Stimulated activated CD4-positive, alpha-beta T cell treated with anti-CD3 and anti-CD28 coated beads, Interleukin-4, amount 100 ng/mL, for 48 hours (primary cell): ENCODE measurements around the gene HS3ST3B1.

ENCODE experiments used
- DNase-seq, 2 donors: peaks; one replicate each; pipeline ENCODE4 v3.0.0-alpha.2; 2020; ENCODE audit warnings: low read depth in 2 of 2

The HS3ST3B1 gene

DNA sequence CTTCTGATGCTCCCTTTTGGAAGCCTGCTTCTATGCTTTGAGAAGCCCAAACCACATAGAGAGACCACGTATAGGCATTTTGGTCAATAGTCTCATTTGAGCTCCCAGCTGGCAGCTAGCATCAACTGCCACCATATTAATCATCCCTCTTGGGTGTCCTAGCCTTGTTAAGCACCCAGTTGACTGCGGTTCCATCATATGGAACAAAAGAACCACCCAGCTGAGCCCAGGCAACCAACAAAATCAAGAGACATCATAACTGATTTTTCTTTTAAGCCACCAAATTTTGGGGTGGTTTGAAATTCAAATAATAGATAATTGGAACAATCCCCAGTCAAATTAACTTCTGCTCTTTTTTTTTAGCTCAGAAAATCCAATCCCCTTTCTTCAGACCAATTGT lies 53.9 kb downstream of the HS3ST3B1 start:
- no peak for DNase-seq

DNA sequence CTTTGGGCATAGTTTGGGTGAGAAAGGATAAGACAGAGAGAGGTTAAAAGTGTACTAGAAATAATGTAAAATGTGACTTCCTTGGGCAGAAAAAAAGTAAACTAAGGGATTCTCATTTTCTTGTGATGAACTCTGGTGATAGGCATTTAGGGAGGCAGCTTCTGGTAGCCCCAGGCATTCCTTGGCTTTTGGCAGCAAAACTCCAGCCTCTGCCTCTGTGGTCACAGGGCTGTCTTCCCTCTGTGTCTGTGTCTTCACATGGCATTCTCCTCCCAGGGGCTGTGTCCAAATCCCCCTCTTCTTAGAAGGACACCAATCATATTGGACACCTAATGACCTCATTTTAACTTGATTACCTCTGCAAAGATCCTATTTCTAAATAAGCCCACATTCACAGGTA lies 54.7 kb downstream of the HS3ST3B1 start:
- DNase-seq, result no peak

DNA sequence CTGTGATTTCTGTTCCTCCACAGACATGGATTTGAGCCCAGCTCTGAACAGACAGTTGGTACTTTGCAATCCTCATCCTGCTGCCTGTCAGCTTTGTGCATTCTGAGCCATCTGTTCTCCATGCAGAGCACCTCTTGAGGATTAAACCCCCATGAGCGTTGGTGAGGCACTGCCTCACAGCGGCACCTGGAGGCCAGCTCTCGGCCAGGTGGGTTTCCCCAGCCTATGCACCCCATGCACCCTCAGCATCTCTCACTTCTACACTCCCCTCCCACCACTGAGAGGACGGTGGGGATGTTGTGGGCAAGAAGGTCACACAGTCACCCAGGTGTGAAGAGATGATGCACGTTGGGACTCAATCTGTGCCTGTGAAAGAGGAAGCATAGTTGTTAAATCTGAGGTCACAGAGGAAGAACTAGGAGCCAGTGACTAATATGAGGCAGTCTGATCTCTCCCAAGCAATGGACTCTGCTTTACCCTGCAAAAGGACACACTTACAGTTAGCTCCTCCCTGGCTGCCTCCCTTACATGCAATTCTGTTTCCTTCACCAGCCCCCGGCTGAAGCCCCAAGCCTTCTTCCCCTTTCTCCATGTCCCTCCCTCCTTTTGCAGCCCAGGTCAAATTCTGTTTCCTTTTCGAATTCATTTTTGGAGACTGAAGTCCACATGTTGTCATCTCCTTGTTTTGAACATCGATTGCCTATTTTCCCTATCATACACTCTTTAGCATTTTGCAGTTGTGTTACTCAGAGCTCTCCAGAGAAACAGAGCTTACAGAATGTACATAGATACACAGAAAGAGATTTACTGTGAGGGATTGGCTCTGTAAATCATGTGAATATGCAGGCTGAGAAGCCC lies 58.5 kb downstream of the HS3ST3B1 start:
- DNase-seq, result no peak

DNA sequence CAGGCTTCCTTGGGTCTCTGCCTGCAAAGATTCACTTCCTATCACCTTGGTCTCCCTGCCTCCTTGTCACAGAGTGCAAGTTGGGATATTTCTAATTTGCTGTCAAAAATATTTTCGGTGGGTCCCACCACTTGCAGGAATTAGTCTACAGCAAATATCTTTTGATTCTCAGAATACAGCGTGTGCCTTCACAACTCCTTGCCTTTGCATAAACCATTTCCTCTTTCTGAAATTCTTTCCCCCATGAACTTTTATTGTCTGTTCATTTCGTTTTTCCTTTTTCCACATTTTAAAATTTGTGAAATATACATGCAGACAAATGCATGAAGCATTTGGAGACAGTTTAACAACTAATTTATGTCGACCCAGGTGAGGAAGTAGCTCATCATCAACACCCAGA lies 60.0 kb downstream of the HS3ST3B1 start:
- DNase-seq, result no peak

DNA sequence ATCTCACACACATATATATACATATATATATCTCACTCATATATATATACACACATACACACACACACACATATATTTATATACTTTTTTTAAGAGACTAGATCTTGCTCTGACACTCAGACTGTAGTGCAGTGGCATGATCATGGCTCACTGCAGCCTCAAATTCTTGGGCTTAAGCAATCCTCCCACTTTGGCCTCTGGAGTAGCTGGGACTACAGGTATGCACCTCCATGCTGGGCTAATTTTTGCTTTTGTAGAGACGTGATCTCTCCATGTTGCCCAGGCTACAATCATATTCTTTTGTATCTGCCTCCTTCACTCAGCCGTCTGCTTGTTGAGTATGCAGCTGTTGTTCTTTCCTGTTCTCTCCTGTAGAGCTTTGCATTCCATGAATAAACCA lies 60.6 kb downstream of the HS3ST3B1 start:
- no peak for DNase-seq

DNA sequence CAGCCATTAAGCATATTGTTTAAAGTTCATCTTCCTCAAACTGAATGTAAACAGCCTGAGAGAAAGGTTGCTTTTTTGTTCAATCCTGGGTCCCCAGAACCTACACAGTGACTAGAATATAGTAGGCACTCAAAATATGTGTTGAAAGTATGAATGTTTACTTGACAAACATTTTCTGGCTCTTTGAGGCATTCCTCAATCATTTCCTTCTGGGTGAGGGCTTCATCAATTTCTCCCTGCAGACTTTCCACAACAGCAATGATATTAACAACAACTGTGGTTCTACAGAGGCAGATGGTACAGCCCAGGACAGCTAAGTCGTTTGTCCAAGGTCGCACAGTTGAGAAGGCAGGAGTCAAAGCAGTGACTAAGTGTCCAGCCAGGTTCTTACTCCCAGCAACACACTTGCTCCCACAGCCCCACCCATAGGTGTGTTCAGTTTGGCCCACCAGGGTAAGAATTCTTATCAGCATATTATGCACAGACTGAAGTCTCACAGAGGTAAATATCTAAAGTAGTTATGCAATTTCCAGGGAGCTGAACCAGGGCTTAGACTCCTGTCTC lies 61.1 kb downstream of the HS3ST3B1 start:
- DNase-seq, result no peak

DNA sequence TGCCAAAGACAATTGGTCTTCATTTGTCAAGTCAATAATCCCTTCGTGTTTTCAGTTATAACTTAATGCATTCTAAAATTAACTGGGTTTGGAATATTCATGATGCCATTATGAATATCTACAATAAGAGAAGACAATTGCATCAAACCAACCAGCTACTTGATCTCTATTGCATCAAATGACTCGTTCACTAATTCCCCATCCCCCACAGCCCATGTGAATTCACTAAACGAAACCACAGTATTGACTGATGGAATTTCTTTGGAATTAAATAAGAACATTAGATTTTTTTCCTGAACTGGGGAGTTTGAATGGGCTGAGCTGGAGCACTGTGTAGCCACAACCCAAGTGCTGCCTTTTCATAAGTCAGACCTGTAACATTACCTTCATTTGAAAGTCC lies 65.3 kb downstream of the HS3ST3B1 start:
- DNase-seq, result no peak

DNA sequence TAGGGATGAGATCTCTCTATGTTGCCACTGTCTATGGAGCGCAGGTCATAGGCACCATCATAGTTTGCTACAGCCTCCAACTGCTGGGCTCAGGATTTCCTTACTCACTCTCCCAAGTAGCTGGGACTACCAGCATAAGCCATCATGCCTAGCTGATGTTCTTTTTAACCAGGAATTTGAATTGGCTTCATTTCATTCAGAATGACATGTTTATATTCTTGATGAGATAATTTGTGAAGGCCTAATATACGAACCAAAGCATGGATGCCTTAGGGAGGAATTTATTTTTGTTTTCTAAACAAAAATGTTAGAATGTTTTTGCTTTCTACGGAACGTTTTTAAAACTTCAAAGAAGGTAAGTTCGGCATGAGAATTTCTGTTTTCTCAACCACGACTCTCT lies 71.6 kb downstream of the HS3ST3B1 start:
- no peak for DNase-seq

DNA sequence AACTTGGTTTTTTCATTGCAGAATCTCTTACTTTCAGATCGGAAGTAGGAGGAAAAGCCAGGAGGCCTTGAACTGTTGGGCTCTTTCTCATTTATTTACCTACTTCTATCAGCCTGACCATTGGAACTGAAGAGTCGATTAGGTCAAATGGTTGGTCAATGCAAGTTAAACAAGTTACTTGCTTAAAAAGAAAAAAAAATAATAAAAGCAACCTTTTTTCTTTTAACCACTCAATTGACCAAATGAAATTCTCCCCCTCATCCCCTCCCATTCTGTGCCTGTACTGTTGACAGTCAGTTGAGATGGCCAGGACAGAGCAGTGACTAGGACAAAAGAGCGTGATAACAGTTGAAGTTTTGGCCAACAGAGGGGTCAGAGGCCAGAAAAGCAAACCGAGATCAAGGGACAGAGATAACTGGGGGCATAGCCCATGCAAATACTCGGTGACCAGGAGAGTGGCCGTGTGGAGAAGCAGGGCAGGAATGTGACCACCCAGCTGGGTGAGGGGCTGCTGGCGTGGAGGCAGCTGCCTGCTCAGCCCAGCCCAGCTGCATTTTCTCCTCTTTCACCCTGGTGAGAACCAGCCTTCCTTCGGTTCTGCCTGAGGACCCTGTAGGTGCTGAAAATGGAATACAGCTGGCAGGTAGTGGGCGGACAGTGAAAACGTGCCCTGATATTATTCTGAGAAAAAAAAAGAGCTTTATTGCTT lies 72.2 kb downstream of the HS3ST3B1 start:
- no peak for DNase-seq

DNA sequence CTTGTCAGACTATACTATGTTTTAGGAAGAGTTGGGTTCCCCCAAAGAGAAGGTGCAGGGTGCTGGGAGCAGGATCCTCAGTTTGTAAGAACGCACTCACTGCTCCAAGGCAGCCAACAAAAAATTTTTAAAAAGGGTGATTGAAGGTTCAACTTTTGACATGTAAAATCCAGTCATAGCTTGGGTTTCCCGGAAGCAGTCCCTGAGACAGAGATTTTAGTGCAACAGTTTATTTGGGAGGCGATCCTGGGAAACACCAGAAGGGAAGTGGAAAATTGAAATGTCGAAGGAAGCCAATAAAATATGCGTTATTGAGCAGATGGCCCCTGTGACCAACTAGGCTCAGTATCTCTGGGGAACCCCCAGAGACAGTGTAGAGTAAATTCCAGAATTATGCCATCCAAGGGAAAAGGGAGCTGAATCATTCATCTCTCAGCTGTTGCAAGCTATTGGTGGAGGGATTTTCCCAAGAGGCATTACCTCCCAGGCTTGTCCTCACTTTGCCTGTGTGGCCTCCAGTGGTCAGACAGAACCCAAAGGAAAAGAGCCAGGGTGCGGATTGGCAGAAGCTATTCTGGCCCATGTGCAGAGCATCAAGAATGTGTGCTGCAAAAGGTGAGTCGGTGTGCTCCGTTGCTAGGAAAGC lies 72.9 kb downstream of the HS3ST3B1 start:
- DNase-seq, result no peak

DNA sequence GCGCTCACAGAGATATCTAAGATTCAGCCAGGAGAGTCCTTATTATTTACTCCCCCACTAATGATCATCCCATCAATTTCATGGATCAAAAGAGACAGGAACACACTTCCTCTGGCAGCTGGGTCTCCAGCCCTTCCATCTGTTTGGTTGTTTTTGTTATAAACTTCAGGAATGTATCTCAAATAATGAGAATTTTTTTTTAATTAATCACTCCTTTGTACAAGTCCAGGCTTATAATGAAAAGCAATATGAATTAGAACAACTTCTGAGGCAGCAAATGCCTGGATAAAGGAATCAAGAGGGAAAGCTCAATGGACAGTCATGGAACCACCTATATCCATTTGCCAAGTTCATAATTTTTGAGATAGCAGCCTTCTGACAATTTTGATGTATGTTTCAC lies 73.4 kb downstream of the HS3ST3B1 start:
- no peak for DNase-seq

DNA sequence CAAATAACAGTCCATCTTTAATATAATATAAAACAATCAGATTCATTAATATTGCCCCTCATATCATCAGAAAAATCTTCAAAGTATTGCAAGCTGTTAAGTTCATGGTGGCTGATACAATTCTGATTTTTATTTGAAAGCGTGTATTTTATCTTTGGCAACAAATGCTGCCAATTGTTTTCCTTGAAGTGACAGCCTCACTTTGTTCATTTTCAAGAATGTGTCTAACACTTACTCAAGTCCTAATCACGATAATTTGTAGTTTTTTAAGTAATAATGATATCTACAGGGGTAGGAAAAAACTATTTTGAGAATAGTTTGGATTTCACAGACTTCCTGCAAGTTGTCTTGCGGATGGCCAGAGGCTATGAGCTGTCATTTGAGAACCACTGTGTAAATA lies 75.8 kb downstream of the HS3ST3B1 start:
- DNase-seq, result no peak

DNA sequence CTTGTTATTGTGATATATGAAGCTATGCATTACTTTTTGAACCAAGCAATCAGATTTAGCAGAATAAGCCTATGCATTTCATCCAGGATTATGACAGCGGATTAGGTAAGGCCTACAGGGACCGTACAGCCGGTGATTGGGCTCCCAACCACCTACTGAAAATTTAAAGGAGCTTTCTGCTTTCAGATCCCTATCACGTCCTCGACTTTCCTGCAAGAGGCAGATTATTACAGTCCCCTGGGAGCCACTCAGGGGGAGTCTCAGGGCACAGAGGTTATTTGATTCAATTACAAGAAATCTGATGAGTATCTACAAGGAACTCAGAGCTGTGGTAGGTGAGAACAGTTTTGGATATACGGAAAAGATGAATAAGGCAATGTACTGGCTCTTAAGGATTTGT lies 80.7 kb downstream of the HS3ST3B1 start:
- DNase-seq, result no peak

DNA sequence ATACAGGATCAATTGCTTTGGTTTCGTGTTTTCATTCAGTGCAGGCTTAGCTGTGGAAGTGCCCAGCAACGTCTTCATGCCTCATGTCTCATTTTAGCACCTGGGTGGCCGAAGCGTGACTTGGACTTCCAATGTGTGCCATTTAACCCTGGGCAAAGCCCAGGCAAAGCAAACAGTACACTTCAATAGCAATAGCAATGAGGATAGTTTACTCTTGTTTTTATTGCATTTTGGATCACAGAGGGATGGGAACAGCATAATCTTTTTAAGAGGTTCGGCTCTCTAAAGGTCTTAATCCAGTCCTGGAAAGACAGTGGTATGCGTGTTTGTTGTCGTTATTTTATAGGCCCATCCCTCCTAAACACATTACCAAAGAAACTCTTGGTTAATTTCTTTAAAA lies 86.2 kb downstream of the HS3ST3B1 start:
- DNase-seq, result no peak

DNA sequence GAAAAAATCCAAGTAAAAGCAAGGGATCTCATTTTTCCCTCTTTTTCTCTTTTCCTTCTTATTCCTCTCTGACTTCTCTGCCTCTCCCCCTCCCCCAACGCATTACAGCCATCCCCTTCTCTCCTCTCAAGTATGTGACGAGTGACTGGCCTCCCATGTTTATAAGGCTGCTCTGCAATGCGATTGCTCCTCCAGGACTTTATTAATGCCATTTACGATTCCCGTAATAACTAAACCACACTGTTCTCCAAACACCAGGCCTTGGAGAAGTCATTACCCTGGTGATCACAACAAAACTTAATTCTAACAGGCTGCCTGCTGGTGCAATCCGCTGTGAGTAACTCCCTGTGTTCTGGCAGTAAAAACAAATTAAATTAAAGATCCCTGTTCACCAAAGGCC lies 88.8 kb downstream of the HS3ST3B1 start:
- no peak for DNase-seq

DNA sequence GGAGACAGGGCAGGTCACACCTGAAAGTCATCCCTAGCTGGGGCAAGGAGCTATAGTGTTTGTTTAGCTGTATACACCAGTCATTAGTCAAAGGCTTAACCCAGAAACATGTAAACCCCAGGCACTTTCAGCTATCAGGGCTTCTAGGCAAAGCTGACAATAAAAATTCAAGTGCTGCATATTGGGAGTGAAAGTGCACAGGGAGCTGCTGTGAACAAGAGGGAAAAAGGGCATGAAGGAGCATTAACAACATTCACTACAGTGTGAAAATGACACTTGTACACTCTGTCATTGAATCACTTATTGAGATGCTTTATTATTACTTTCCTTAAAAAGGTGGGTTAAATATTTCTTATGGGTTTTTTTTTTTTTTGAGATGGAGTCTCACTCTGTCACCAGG lies 92.8 kb downstream of the HS3ST3B1 start:
- no peak for DNase-seq

DNA sequence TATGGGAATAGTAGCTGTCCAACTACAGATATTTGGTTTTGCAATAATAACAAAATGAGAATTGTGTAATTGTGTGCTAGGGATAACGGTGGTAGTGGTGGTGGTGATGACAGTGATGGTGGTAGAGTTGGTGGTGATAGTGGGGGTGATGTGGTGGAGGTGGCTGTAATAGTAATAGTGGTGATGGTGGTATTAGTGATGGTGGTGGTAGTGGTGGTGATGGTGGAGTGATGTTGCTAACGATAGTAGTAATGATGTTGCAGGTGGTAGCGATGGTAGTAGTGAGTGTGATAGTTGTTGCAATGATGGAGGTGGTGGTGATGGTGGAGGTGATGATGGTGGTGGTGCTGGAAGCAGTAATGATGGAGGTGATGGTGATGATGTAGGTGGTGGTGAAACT lies 94.4 kb downstream of the HS3ST3B1 start:
- no peak for DNase-seq

DNA sequence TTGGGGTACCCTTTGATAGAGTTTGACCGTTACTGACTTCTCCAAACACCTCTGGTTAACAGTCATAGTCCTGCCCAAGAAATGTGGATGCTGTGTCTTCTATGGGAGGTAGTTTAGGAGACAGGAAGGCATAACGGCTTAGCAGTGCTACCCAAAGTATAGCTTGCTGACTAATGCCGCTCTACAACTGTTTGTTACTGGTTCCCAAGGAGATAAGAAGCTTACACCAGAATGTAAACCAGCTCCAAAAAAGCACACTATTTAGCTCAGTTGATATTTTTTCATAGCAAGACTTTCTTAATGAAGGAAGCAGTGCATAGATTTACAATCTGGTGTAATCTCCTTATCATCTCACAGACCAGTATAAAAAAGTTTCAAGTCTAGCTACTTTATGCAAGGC lies 95.7 kb downstream of the HS3ST3B1 start:
- no peak for DNase-seq

DNA sequence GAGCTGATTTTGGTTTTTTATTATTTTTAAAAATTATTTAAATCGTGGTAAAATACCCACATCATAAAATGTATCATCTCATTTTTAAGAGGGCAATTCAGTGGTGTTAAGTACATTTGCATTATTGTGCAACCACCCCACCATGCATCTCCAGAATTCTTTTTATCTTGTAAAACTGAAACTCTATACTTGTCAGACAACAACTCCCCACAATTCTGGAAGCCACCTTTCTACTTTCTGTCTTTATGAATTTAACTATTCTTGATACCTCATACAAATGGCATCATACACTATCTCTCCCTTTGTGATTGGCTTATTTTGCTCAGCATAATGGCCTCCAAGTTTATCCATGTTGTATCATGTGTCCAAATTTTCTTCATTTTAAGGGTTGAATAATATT lies 97.9 kb downstream of the HS3ST3B1 start:
- DNase-seq, result no peak
